HG02571 (cell line): ENCODE measurements around the gene STX10.

ENCODE experiments used
- ATAC-seq: cut with Tn5 transposase; IDR thresholded peaks from one replicate; pipeline ENCODE4 v1.9.1; 2021; ENCODE audit warnings: mild to moderate bottlenecking, moderate library complexity; ENCODE audit not compliant: unreplicated experiment

The STX10 gene

DNA sequence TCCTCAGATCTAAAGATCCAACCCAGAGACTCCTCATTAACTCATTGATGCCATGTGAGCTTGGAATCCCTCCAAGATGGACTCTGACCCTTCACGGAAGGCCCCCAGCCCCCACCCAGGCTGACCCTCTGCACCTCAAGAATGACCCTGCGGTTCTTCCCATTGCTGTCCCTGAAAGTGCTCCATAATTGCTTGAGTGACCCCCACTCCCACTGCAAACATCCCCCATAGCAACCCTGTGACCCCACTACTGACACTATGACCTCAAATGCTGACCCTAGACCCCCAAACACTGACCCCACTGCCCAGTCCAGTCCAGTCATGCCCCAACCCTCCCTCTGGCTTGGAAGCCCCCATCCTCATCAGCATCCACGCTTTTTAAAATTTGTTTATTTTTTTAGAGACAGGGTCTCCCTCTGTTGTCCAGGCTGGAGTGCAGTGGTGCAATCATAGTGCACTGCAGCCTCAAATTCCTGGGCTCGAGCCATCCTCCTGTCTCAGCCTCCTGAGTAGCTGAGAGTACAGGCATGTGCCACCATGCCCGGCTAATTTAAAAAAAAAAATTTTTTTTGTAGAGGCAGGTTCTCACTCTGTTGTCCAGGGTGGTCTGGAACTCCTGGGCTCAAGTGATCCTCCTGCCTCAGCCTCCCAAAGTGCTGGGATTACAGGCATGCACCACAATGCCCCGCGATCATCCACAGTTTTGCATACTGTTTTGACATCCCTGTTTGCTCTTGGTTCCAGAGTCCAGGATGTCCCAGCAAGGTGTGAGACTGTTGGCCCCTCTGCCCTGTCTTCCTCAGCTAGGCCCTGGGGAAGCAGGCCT is 48.4 kb downstream of the STX10 start:
- no peak for ATAC-seq

DNA sequence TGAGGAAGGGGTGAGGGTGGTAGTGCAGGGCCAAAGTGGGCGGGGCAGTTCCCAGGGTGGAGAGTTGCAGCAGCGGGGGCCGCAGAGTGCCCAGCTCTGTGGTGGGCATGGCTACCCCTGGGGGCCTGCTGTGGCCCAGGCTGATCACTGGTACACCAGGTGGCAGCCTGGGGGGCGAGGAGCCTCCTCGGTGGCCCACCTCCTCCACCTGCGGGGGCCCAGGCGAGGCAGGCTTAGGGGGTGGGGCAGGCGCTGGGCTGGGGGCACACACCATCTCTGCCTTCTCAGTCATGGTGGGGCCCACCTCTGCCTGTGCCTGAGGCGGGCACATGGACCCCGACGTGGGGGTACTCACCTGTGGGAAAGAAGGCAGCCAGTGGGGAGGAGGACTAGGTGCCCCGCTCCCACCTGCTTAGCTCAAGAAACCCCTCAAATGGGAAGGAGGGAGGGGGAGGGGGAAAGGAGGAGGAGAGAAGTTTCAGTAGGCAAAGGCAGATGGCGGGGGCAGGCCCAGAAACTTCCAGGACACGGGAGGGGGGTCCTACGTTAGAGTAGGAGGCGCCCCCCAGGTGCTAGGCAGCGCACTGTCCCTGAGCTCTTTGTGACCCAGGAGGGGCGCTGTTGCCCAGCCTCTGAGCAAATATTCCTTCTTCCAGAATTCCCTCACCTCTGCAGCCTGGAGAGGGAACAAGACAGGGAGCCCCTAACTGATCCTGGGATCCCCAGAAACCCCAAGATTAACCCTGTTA is 49.2 kb downstream of the STX10 start:
- ATAC-seq, result no peak

DNA sequence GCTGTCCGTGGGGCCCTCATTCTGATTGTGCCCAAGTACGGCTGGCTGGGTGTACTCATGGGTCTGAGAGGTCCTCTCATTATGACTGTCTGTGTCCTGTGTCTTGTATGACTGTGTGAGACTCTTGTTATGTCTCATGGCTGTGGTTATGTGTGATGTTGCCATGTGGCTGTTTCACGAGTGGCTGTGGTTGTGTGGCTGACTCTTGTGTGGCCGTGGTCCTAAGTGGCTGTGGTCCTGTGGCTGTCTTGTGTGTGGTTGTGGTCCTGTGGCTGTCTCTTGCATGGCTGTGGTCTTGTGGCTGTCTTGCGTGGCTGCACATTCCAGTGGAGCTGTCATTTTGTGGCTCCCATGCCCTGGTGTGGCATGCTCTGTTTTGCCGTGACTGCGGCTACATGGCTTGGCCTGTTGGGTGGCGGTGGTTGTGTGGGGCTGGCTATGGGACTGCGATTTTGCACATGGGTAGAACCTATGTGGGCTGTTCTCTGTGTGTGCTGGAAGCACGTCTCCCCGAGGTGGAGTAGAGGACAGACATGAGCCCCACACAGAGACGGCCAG is 50.1 kb downstream of the STX10 start:
- ATAC-seq, result no peak

DNA sequence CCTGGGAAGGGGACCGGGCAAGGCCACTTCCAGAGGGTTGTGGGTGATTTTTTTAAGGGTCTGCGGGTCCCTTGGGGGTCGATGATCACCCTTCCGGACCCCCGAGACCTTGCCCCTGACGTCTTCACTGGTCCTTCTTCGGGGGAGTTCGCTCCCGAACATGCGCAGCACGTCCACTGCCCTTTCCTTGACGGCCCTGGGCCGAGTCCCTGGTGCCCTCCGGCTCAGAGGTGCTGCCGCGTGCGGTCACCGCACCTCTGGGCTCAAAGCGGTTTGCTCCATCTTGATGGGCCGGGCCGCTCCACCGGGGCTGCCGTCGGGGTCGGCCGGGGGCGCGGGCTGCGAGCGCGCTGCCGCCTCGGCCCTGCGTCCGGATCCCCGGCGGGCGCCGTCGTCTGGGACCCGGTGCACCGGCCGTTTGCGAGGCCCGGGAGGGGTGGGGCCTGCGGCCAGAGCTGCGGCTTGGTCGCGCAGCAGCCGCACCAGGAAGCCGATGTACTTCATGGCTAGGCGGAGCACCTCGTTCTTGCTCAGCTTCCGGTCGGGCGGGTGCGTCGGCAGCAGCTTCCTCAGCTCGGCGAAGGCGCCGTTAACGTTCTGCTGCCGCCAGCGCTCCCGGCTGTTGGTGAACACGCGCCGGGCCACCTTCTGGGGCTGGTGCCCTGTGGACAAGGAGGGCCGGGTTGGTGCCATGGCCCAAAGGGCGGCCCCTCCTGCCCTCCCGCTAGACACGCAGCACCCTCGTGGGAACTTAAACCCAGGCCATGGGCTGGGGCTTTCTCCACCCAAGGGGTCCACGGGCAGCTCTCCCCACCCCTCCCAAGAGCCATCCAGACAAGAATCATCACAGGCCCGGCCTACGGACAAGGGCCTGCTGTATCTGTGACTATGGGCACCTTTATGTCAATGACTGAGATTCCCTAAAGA is 50.8 kb downstream of the STX10 start:
- no peak for ATAC-seq

DNA sequence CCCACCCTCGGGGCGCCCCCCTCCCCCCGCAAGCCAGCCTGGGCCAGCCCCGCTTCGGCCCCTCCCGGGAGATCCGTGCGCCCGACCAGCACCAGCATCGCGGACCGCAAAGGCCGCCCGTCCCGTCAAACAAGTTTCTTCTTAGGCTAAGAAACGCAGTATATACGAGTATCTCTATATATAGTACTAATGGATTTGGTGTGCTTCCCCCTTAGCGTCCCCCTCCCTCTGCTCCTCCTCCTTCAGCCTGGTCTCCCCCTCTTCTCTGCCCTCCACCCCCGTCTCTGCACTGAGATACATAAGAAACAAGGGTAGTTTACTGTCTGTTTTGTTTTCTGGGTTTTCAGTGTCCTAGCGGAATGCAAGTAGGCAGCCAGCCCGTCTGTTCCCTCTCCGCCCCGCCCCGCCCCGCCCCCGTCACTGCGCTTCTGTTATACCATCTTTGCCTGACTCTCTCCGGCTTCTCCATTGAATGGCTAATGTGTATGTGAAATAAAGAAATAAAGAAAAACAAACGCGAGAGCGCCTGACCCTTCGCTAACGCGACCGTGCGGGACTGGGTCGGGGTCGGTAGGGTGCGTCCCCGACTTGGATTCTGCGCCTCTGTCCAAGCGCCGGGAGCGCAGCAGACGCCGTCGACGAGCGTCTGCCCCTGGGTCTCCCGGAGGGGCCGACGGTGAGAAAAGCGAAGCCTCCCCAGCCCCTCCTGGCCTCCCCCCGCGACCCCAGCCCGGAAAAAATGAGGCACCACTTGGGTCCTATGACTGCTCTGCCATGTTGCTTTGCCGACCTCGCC is 51.7 kb downstream of the STX10 start:
- no peak for ATAC-seq

DNA sequence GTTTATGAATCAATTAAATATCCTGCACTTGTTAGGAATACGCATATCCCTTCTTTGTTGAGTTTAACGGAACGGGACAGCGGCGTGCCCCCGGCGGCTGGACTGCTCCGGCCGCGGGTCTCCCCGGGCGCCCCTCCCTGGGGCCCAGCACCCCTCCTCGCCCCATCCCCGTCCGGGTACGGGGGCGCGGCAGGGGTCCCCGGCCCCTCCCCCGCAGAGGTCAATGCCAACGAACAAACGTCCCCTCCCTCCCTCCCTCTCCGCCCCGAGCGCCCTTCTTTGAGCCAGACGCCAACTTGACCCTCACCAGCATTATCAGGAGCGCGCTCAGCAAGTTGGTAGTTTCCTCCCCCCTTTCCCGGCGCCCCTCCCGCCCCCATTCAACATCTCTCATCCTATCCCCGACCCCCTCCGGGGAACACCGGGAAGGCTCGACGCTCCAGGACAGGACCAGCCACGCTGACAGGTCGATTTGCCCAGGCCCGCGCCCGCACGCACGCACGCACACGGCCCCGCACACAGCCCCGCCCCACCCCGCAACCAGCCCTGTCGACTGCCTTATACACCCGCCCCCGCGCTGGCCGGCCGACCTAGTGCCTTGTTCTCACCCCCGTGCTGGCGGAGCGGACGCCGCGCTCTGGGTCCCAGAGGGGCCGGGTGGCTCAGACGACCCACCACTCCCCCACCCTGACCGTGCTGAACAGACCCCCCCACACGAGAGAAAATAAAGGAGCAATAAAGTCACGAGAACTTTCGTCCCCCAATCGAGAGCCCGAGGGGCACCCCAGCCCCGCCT is 52.5 kb downstream of the STX10 start:
- ATAC-seq, result no peak

DNA sequence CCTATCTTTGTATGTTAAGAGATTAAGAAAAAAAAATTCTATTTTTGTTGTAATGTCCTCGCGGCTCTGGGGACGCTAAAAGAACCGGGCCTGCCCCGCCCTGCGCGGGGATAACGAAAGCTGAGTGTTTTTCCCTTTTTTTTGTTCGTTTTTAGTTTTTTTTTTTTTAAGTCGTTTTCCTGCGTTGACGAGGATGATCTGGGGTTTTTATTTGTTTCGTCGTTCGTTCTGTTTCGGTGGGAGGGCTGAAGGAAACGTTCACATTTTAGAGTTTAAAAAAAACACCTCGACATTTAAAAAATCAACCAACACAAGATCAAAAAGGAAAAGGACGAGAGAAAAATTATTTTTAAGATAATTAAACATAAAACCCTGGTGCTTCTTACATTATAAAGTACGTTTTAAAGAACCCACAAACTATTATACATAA is 53.1 kb downstream of the STX10 start:
- ATAC-seq, result no peak

DNA sequence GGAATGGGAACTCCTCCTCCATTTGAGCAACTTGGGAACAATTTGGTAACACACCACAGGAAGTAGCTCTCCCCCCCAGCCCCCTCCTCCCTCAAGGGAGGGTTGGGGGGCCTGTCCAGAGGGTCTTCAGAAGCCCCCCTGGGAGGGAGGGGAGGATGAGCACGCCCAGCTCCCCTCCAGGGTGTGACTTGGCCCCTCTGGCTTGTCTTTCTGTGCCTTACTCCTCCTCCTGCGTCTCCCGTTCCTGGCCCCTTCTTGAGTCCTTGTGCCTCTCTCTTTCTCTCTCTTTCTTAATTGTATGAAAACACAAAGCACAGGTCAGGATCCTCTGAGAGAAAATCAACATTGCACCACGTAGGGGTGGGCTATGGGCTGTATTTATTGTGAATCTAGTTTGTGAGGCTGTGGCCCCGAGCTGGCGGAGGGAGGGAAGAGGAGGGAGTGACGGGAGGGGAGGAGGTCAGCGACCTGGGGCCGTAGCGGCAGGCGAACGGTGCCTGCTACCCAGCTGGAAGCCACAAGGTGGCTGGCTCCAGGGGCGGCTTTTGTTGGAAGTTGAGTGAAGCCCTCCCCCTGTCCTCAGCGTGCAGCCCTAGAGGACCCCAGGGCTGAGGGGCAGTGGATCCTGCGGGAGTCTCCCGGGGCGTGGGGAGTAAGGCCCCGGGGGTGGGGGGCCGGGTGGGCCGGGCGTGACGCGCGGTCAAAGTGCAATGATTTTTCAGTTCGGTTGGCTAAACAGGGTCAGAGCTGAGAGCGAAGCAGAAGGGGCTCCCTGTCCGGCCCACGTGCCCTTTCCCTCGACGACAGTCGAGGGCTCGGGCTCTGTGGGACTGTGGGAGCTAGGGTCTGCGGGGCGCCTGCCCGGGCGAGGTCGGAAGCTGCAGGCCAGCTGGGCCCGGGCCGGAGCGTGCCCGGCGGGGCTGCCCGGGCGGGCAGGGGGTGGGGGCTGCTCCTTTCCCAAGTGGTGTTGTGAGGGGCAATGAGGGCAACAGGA is 53.9 kb downstream of the STX10 start:
- no peak for ATAC-seq

DNA sequence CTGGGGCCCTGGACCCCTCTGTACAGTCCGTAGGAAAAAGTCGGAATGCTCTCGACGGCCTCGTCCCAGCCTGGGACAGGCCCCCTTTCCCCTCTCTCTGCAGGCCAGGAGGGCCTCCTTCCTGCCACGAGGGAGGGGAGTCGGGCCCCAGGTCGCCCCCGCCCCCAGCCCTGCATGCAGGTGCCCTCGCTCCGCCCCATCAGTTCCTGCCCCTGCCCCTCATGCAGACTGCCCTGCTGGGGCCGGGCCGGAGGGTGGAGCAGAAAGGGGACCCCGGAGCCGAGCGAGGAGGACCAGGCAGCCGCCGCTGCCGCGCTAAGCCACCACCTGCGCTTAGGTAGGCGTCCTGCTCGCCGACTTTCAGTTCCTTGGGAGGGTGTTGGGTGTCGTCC is 54.8 kb downstream of the STX10 start:
- ATAC-seq, result no peak

DNA sequence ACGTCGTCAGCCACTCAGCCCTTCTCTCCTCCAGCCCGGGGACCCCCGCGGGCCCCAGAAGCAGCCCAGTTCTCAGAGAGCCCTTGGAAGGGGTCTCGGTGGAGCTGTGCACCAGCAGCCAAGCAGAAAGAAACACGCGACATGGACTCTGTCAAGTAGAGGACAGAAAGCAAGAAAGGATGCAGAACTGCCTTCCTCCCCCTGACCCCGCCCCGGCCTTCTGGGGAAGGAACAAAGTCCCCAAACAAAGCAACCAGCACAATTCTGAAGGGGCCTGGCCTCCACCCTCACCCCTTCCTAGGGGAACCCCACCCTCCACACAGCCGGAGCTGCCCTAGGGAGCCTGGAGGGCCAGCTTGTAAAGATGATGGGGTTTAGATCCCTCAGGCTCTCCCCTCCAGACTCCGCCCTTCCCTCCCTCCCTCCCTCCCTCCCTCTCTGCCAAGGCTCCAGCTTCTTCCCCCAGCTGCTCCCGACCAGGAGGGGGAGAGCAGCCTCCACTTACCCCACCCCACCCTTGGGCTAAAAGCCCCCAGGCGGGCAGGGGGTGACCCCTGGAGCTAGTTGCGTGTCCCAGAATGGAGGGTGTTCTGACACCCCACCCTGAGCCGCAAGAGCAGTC is 55.3 kb downstream of the STX10 start:
- no peak for ATAC-seq

DNA sequence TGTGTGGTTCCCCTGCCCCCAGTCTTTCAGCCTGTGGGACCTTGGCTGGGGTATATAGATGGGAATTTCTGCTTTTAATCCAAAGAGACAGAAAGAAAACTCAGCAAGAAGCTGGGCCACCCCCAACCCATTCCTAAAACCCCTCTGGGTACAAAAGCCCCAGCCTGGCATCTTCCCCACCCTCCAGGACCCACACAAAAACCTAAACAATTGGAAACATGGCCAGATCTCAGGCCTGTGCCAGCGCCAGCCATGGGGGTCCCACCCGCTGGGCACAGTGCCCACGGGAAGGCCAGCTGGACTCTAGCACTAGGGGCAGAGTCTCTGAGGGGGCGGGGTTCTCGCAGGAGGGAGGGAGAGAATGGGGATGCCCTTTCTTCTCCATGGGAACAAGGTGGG is 56.1 kb downstream of the STX10 start:
- no peak for ATAC-seq
